Body of pancreas (tissue), 4 donors: Measurements from ENCODE around the gene DLX6.

Experiments
- CTCF ChIP-seq, 7 experiments: fragments of 450-650 bp in 4 of 7; fragments of 200-600 bp in 3 of 7; sonication (generic) in 3 of 7; IDR thresholded peaks; one replicate each; pipeline ENCODE4 v1.5.1; 2016 to 2019; ENCODE audit warnings: antibody characterized with exemption in 7 of 7
- POLR2A ChIP-seq, 3 donors: fragments of 450-650 bp; IDR thresholded peaks; one replicate each; pipeline ENCODE4 v1.6.1; 2016; ENCODE audit warnings: antibody characterized with exemption in 3 of 3, mild to moderate bottlenecking in 2 of 3

- no peak for TF ChIP-seq CTCF (IDR thresholded peaks at IDR 0.05)
- no peak for TF ChIP-seq POLR2A (IDR thresholded peaks at IDR 0.05)
Observed at GRCh38 chr7:96977445-96977844, 27.9 kb upstream of the DLX6 start.
